ENCODE results near the gene DR1.
A peak's percentile ranks its signal among the peaks of the same experiment; 100 is the strongest.

Gene DR1

GRCh38 chr1:93313026-93313425 is 32.7 kb upstream of the DR1 start:
- Histone ChIP-seq H4K20me1 (ENCODE audit: insufficient read depth, low read length) (no peaks in the 10 kb centered on the region), H3F3A (ENCODE audit: insufficient read depth, low read length) (no peaks in the 10 kb centered on the region), H3K27ac (ENCODE audit: low read length) (no peak overlapping the region), H2AFZ (ENCODE audit: low read length) (no peak overlapping the region), H3K4me2 (ENCODE audit: low read depth, low read length) (no peak overlapping the region), H3K27me3 (replicated peaks; ENCODE audit: insufficient read depth, low read length) (no peaks in the 10 kb centered on the region), H3K4me1 (ENCODE audit: low read length) (peaks cover 9% of the 10 kb centered on the region; the same call in 1 of the 2 replicates), H3K4me3 (ENCODE audit: low read length) (no peak overlapping the region), H3K79me2 (ENCODE audit: low read length) (no peaks in the 10 kb centered on the region), H3K36me3 (replicated peaks; ENCODE audit: insufficient read depth, low read length) (no peaks in the 10 kb centered on the region), H3K9me3 (replicated peaks; ENCODE audit: insufficient read depth, low read length) (no peaks in the 10 kb centered on the region), H3K9me2 (replicated peaks; ENCODE audit: insufficient read depth, low read length) (no peaks in the 10 kb centered on the region), H3K9ac (ENCODE audit: low read length) (no peak overlapping the region)
- TF ChIP-seq EZH2phosphoT487 (IDR thresholded peaks at IDR 0.05; ENCODE audit: low read length) (no peak), CTCF (IDR thresholded peaks at IDR 0.05; ENCODE audit: low read length) (no peak), EZH2 (optimal IDR thresholded peaks at IDR 0.05; ENCODE audit: low read depth, low read length) (no peak)
- DNase-seq = no peak

GRCh38 chr1:93317207-93317606 is 28.5 kb upstream of the DR1 start:
- no peaks in the 10 kb centered on the region for H3K79me2 ChIP-seq (ENCODE audit: low read length)
- H3K9me3 ChIP-seq (replicated peaks; ENCODE audit: insufficient read depth, low read length) = no peaks in the 10 kb centered on the region
- H3K36me3 ChIP-seq (replicated peaks; ENCODE audit: insufficient read depth, low read length) = no peaks in the 10 kb centered on the region
- peaks cover 11% of the 10 kb centered on the region; the same call in 1 of the 2 replicates for H3K4me1 ChIP-seq (ENCODE audit: low read length)
- no peaks in the 10 kb centered on the region for H4K20me1 ChIP-seq (ENCODE audit: insufficient read depth, low read length)
- no peaks in the 10 kb centered on the region for H3K27me3 ChIP-seq (replicated peaks; ENCODE audit: insufficient read depth, low read length)
- H3F3A ChIP-seq (ENCODE audit: insufficient read depth, low read length) = no peaks in the 10 kb centered on the region
- H3K9me2 ChIP-seq (replicated peaks; ENCODE audit: insufficient read depth, low read length) = no peaks in the 10 kb centered on the region
- DNase-seq = no peak
- H3K4me3 ChIP-seq (ENCODE audit: low read length) = no peak overlapping the region
- no peak overlapping the region for H2AFZ ChIP-seq (ENCODE audit: low read length)
- H3K4me2 ChIP-seq (ENCODE audit: low read depth, low read length) = no peak overlapping the region
- H3K9ac ChIP-seq (ENCODE audit: low read length) = no peak overlapping the region
- H3K27ac ChIP-seq (ENCODE audit: low read length) = no peak overlapping the region
- TF ChIP-seq EZH2phosphoT487 (IDR thresholded peaks at IDR 0.05; ENCODE audit: low read length) (no peak), CTCF (IDR thresholded peaks at IDR 0.05; ENCODE audit: low read length) (no peak), EZH2 (optimal IDR thresholded peaks at IDR 0.05; ENCODE audit: low read depth, low read length) (no peak)

- H3K36me3 ChIP-seq (replicated peaks; ENCODE audit: insufficient read depth, low read length) = no peaks in the 10 kb centered on the region
- no peaks in the 10 kb centered on the region for H3K27me3 ChIP-seq (replicated peaks; ENCODE audit: insufficient read depth, low read length)
- H3K4me3 ChIP-seq (ENCODE audit: low read length) = no peak overlapping the region
- H3K4me2 ChIP-seq (ENCODE audit: low read depth, low read length) = peak overlapping the region; percentile 27; the same call in 1 of the 2 replicates
- TF ChIP-seq EZH2 (optimal IDR thresholded peaks at IDR 0.05; ENCODE audit: low read depth, low read length) (no peak), CTCF (IDR thresholded peaks at IDR 0.05; ENCODE audit: low read length) (no peak), EZH2phosphoT487 (IDR thresholded peaks at IDR 0.05; ENCODE audit: low read length) (no peak)
- H3K4me1 ChIP-seq (ENCODE audit: low read length) = peaks cover 11% of the 10 kb centered on the region; the same call in 1 of the 2 replicates
- no peak for DNase-seq
- H3K9me2 ChIP-seq (replicated peaks; ENCODE audit: insufficient read depth, low read length) = no peaks in the 10 kb centered on the region
- no peaks in the 10 kb centered on the region for H4K20me1 ChIP-seq (ENCODE audit: insufficient read depth, low read length)
- H3K79me2 ChIP-seq (ENCODE audit: low read length) = no peaks in the 10 kb centered on the region
- no peaks in the 10 kb centered on the region for H3K9me3 ChIP-seq (replicated peaks; ENCODE audit: insufficient read depth, low read length)
- H3K9ac ChIP-seq (ENCODE audit: low read length) = no peak overlapping the region
- H3F3A ChIP-seq (ENCODE audit: insufficient read depth, low read length) = no peaks in the 10 kb centered on the region
- no peak overlapping the region for H3K27ac ChIP-seq (ENCODE audit: low read length)
- no peak overlapping the region for H2AFZ ChIP-seq (ENCODE audit: low read length)
Observed at GRCh38 chr1:93317943-93318342, 27.8 kb upstream of the DR1 start.
